Measurements from ENCODE around the gene ADSS1.

GRCh38 chr14:104756477-104757237 is 32.6 kb downstream of the ADSS1 start:
- no peak for TF ChIP-seq CTCF (IDR thresholded peaks at IDR 0.05)
- TF ChIP-seq POLR2AphosphoS5 (IDR thresholded peaks at IDR 0.05): no peak
- no peak for TF ChIP-seq EP300 (IDR thresholded peaks at IDR 0.05; ENCODE audit: low read depth)
- no peak for TF ChIP-seq POLR2A (IDR thresholded peaks at IDR 0.05)

All from transverse colon (tissue), 4 donors.